Ammon's horn (tissue), 1 donor: ENCODE data around the gene TPP1.
A peak's percentile ranks its signal among the peaks of the same experiment; 100 is the strongest.

Experiments used
- DNase-seq: peaks from one replicate; pipeline ENCODE4 v3.0.0-alpha.2; 2016; ENCODE audit warnings: low spot score

TPP1 gene

GRCh38 chr11:6611092-6611962, 7.9 kb downstream of the TPP1 start:
- peak; percentile 34 for DNase-seq

DNA sequence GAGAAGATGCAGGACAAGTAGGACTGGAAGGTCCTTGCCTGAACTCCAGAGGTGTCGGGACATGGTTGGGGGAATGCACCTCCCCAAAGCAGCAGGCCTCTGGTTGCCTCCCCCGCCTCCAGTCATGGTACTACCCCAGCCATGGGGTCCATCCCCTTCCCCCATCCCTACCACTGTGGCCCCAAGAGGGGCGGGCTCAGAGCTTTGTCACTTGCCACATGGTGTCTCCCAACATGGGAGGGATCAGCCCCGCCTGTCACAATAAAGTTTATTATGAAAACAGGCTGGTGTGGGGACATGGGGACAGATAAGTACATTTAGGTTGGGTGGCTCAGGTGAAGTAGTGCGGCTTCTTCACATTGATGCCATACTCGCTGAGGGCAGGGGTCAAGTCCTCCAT, 8.6 kb downstream of the TPP1 start:
- no peak for DNase-seq

DNA sequence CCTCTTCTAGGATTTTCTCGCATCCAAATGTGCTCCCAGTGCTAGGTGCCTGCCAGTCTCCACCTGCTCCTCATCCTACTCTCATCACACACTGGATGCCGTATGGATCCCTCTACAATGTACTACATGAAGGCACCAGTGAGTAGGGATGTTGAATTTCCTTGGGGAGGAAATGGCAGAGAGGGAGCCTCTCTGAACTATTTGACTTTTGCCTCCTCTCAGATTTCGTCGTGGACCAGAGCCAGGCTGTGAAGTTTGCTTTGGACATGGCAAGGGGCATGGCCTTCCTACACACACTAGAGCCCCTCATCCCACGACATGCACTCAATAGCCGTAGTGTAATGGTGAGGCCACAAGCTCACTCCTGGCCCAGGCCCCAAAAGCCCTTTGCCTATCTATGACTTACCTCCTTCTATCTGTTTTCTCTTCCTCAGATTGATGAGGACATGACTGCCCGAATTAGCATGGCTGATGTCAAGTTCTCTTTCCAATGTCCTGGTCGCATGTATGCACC, 9.7 kb downstream of the TPP1 start:
- no peak for DNase-seq

DNA sequence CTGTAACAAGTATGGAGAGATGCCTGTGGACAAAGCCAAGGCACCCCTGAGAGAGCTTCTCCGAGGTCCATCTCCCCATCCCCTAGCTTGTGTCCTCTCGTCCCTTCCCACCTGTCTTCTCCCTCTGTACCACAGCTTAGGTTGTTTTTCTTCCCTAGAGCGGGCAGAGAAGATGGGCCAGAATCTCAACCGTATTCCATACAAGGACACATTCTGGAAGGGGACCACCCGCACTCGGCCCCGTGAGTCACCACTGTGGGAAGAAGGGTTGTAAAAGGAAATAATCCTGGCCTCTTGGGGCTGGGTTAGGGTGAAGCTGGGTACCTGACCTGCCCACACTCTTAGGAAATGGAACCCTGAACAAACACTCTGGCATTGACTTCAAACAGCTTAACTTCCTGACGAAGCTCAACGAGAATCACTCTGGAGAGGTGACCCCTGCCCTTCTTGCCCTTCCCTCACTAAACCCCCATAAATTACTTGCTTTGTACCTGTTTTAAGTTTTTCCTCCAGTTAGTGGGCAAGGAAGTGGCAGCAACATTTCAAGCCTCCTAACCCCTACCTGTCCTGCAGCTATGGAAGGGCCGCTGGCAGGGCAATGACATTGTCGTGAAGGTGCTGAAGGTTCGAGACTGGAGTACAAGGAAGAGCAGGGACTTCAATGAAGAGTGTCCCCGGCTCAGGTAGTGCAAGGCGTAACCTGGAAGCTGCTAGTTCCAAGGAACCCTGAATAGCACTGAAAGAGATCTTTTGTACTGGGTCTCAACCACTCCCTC, 10.3 kb downstream of the TPP1 start:
- DNase-seq, result no peak

- no peak for DNase-seq
Measured at GRCh38 chr11:6608011-6608410, 11.2 kb downstream of the TPP1 start.

DNA sequence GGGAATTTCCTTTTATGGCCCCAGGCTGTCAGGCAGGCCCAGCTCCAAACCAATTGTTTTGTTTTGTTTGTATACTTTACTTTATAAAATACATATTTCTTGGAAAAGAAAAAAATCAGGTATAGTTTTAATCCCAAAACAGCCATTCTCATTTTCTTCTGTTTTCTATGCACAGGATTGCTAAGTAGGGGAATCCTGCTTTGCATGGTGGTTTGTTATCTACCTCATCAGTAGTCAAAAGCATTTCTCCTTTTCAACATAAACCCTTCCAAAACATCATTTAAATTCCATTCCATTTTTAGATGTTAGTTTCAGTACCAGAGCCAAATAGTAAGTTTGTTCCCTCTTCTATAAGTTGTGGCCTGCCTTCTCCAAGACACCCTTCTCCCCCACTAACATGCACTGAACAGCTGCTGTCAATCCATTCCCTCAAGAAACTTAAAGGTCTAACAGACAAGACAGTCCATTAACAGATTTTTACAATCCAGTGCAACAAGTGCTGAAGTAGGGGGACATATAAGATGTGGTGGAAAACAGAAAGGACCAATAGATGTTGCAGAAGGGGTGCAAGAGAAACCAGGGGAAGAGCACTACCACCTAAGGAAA, 11.9 kb downstream of the TPP1 start:
- no peak for DNase-seq

DNA sequence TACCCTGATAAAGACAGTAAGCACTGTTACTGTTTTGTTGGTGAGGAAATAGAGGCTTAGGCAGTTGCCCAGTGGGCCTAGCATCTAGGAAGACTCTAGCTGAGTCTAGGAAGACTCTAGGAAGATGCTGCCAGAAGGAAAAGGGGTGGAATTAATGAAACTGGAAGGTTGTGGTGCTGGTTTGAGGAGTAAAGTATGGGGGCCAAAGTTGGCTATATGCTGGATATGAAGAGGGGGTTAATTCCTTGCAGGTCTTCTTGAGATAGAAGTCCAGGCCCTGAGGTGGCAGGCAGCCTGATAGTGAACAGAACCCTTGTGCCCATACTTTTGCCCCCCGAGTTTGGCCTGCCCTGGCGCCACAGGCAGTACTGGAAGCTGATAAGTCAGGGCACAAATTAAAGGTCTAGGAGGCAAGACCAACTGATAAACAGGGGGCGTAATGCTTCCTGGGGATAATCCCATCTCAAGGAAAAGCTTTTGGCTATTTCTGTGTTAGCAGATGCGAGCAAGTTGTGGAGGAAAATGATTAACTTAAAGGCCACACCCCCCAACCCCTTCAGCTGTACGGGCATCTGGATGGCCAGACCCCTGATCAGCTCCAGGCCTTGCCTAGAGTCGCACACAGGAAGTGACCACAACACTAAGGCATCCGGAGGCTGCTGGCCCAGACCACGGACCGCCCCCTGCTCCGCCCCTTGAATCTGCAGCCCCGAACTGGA, 12.6 kb downstream of the TPP1 start:
- DNase-seq, result peak; percentile 92

GRCh38 chr11:6604790-6605189, 14.4 kb downstream of the TPP1 start:
- no peak for DNase-seq

DNA sequence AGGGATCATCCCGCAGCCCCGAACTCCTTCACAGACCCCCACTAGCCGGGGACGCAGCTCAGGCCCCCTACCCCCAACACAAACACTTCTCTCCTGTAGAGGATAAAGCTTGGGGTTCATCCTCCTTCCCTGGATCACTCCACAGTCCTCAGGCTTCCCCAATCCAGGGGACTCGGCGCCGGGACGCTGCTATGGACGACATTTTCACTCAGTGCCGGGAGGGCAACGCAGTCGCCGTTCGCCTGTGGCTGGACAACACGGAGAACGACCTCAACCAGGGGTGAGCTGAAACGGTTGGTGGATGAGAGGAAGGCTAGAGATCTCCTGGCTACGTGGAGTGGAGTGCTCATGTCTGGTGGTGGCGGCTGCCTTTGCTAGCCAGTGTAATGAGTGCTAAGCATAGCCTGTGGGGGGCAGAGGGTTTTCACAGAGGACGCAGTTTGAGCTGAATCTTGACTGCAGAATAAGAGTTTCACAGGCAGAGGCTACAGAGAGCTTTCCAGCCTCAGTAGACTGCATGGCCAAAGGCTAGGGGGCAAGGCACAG, 15.1 kb downstream of the TPP1 start:
- peak; percentile 84 for DNase-seq

- DNase-seq, result peak; percentile 95
Measured at GRCh38 chr11:6603287-6604080, 15.7 kb downstream of the TPP1 start, which contains the start of the genes ILK and RRP8. Gene ILK, plus strand, starts transcription at chr11:6603774. Its CDS starts 498 bp downstream, at chr11:6604272. Gene RRP8, minus strand, starts transcription at chr11:6603616. Its CDS starts 114 bp downstream, at chr11:6603502.

DNA sequence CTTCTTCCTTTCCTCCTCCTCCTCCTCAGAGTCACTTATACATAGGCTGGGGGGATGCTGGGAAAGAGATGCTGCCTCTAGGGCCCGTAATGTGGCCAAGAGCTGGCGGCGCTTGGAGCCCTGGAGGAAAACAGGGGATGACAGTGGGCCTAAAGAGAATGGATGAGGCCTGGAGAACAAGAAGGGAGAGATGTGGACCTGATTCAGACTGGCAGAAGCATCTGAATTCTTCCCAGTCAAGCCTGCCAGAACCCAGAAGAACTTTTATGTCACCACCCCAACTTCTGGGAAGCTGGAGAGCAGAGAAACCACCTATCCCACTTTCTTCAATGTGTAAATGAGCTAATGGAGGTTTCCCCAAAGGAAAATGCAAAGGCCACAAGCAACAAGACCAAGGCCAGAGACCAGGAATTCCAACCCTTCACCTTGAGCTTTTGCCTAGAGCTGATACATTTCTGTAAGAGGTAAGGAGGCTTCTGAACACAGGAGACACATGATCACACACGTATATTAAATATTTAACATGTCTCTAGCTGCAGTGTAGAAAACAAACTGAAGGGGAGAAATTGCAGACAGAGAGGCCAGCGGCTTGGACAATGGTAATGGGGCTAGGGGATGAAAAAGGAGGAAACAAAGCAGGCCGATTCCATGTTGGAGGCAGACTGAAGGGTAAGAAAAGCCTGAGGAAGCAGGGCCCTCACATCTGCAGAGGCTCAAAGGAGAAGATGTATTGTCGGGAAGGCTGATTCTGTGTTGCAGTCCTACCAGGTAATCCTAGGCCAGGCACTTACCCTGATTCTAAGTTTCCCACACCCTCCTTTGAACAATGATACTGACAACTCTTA, 16.9 kb downstream of the TPP1 start:
- DNase-seq, result no peak

- no peak for DNase-seq
Measured at GRCh38 chr11:6601041-6601461, 18.2 kb downstream of the TPP1 start.

GRCh38 chr11:6599881-6600390, 19.3 kb downstream of the TPP1 start:
- DNase-seq, result no peak

GRCh38 chr11:6599449-6599848, 19.8 kb downstream of the TPP1 start:
- no peak for DNase-seq

- DNase-seq, result no peak
Measured at GRCh38 chr11:6598555-6598954, 20.7 kb downstream of the TPP1 start.

- peak; percentile 69 for DNase-seq
Measured at GRCh38 chr11:6596239-6596877, 22.9 kb downstream of the TPP1 start.

DNA sequence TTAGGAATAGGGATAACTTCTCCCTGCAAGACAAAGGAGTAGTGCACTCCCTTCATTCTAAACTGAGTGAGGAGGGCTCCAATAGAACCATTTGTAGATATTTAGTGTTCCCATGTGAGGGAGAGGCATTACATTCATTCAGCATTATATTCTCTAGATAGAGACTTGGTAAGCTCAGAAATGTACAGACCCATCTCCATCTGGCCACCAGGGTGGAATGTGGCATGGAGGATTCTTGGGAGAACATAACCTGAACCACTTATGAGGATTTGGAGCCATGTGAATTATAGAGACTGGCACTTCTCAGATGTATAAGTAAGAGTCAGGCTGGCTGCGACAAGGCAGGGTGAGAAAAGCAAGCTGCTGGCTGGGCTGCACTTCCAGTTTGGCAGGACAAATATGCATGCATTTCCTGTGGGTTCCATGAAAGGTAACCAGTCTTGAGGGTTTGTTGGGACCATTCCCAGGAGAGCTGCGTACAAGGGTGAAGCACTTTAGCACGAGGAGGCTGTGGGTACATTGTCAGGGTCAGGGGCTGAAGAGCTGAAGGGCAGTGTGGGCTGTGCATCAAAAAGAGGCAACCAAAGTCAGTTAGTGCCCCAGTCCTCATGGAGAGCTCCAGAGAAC, 25.0 kb downstream of the TPP1 start:
- DNase-seq, result no peak

GRCh38 chr11:6588018-6588417, 31.2 kb downstream of the TPP1 start:
- no peak for DNase-seq
